GM23338 (cell line): ENCODE results near the gene STX1B. TPM values are rescaled to one million over a fixed set of nuclear protein-coding genes. Genes with fewer than 3 reads are reported as not detected.

Experiments used
- ATAC-seq: fragments of 200-7000 bp; cut with Tn5 transposase; 3 replicates; pipeline ENCODE4 v1.9.1; 2020
- DNase-seq: peaks from one replicate; pipeline ENCODE4 v3.0.0-alpha.2; 2015; ENCODE audit warnings: low spot score
- H2AFZ ChIP-seq: fragments of 200-600 bp; sonication (generic); 2 replicates; pipeline ENCODE4 v1.8.0; 2016; ENCODE audit warnings: antibody characterized with exemption, mild to moderate bottlenecking, moderate library complexity
- H3F3A ChIP-seq: fragments of 200-600 bp; sonication (generic); replicated peaks from 2 replicates; pipeline ENCODE4 v1.8.0; 2017; ENCODE audit warnings: antibody characterized with exemption, mixed run types, low read depth
- H3K27ac ChIP-seq: fragments of 200-600 bp; sonication (generic); 2 replicates; pipeline ENCODE4 v1.6.1; 2016; ENCODE audit warnings: low read depth
- H3K27me3 ChIP-seq: fragments of 200-600 bp; sonication (generic); 2 replicates; pipeline ENCODE4 v1.8.0; 2016; ENCODE audit warnings: mild to moderate bottlenecking, mixed run types, moderate library complexity; ENCODE audit not compliant: insufficient read depth
- H3K36me3 ChIP-seq: fragments of 200-600 bp; sonication (generic); 2 replicates; pipeline ENCODE4 v1.8.0; 2016; ENCODE audit warnings: mild to moderate bottlenecking; ENCODE audit not compliant: insufficient read depth
- H3K4me1 ChIP-seq: fragments of 200-600 bp; sonication (generic); 2 replicates; pipeline ENCODE4 v1.8.0; 2016; ENCODE audit warnings: mild to moderate bottlenecking, moderate library complexity; ENCODE audit not compliant: insufficient read depth
- H3K4me2 ChIP-seq: fragments of 200-600 bp; sonication (generic); 2 replicates; pipeline ENCODE4 v1.7.1; 2017; ENCODE audit warnings: mixed run types
- H3K4me3 ChIP-seq: fragments of 200-600 bp; sonication (generic); 2 replicates; pipeline ENCODE4 v1.6.1; 2016; ENCODE audit warnings: mixed run types
- H3K79me2 ChIP-seq: fragments of 200-600 bp; sonication (generic); replicated peaks from 2 replicates; pipeline ENCODE4 v1.8.0; 2017; ENCODE audit warnings: mild to moderate bottlenecking; ENCODE audit not compliant: insufficient read depth
- H3K9me2 ChIP-seq: fragments of 200-600 bp; sonication (generic); 2 replicates; pipeline ENCODE4 v1.8.0; 2017; ENCODE audit not compliant: insufficient read depth
- H4K20me1 ChIP-seq: fragments of 200-600 bp; sonication (generic); replicated peaks from 2 replicates; pipeline ENCODE4 v1.8.0; 2017; ENCODE audit warnings: mild to moderate bottlenecking; ENCODE audit not compliant: insufficient read depth
- H3K27ac Mint-ChIP-seq: 2 replicates; pipeline ENCODE4 v1.8.0; 2020; ENCODE audit warnings: inconsistent platforms, mild to moderate bottlenecking, moderate library complexity, mixed read lengths
- H3K27me3 Mint-ChIP-seq: 3 replicates; pipeline ENCODE4 v1.8.0; 2022; ENCODE audit warnings: low read depth, mild to moderate bottlenecking, moderate library complexity, mixed read lengths, inconsistent platforms; ENCODE audit not compliant: insufficient read depth, poor library complexity
- H3K36me3 Mint-ChIP-seq: 3 replicates; pipeline ENCODE4 v1.8.0; 2021; ENCODE audit warnings: low read depth, mild to moderate bottlenecking, inconsistent platforms, moderate library complexity, mixed read lengths
- H3K4me1 Mint-ChIP-seq: 3 replicates; pipeline ENCODE4 v1.8.0; 2020; ENCODE audit warnings: mild to moderate bottlenecking, inconsistent platforms, mixed read lengths
- H3K4me3 Mint-ChIP-seq: 3 replicates; pipeline ENCODE4 v1.8.0; 2021; ENCODE audit warnings: moderate library complexity, mild to moderate bottlenecking, inconsistent platforms, mixed read lengths
- H3K9me3 Mint-ChIP-seq: 3 replicates; pipeline ENCODE4 v1.8.0; 2020; ENCODE audit warnings: moderate library complexity, mild to moderate bottlenecking, inconsistent platforms, mixed read lengths
- ETS1 ChIP-seq: IDR thresholded peaks from 2 replicates; pipeline ENCODE4 v1.6.1; 2016; ENCODE audit warnings: antibody characterized with exemption
- NANOG ChIP-seq: IDR thresholded peaks from 2 replicates; pipeline ENCODE4 v1.6.1; 2016; ENCODE audit warnings: antibody characterized with exemption, borderline replicate concordance
- REST ChIP-seq: IDR thresholded peaks from one replicate; pipeline ENCODE4 v1.6.1; 2018; ENCODE audit warnings: antibody characterized with exemption; ENCODE audit not compliant: unreplicated experiment
- STAT1 ChIP-seq: IDR thresholded peaks from one replicate; pipeline ENCODE4 v1.6.1; 2016; ENCODE audit warnings: antibody characterized with exemption; ENCODE audit not compliant: unreplicated experiment
- ZNF462 ChIP-seq: fragments of 250-450 bp; sonication (Bioruptor Pico); IDR thresholded peaks from 2 replicates; pipeline ENCODE4 v1.5.0; 2020; ENCODE audit warnings: mild to moderate bottlenecking, moderate library complexity
- polyA plus RNA-seq: library from polyadenylated mRNA; unstranded; fragments of >200 nt; fragmentation: Nextera tagmentation; extraction: Ambion mirVana; gene quantifications from 2 replicates; pipeline ENCODE4 v1.2.1, GENCODE V29; 2016
- total RNA-seq: library from RNA; depleted of rRNA; stranded (reverse); fragments of >200 nt; shearing (Covaris generic); gene quantifications from 2 replicates; pipeline ENCODE4 v1.2.3, GENCODE V29; 2014

STX1B gene
- total and polyA plus RNA-seq, 2 experiments from 2014 or later, result 1.7 to 9.5 TPM

GRCh38 chr16:30971298-30971697, 39.1 kb downstream of the STX1B start (continued):
- no peak for TF ChIP-seq REST
- TF ChIP-seq NANOG, result no peak

- Mint-ChIP-seq H3K27me3 (peaks cover 12% of the 10 kb centered on the region), H3K4me1 (no peaks in the 10 kb centered on the region; the same call in 2 of the 3 replicates), H3K4me3 (no peak overlapping the region), H3K9me3 (no peaks in the 10 kb centered on the region), H3K36me3 (peaks cover 88% of the 10 kb centered on the region), H3K27ac (no peak overlapping the region)
- ATAC-seq, result no peak
- no peaks in the 10 kb centered on the region for H3K4me1 ChIP-seq
- no peak for DNase-seq
- H2AFZ ChIP-seq, result no peak overlapping the region
- H3K79me2 ChIP-seq, result no peaks in the 10 kb centered on the region
- no peaks in the 10 kb centered on the region; the same call in none of the 2 replicates for H4K20me1 ChIP-seq
- H3K27me3 ChIP-seq, result no peaks in the 10 kb centered on the region
- peaks cover 46% of the 10 kb centered on the region for H3K36me3 ChIP-seq
- H3K4me3 ChIP-seq, result no peak overlapping the region
- no peaks in the 10 kb centered on the region for H3K9me2 ChIP-seq
- H3K27ac ChIP-seq, result no peak overlapping the region
- H3K4me2 ChIP-seq, result no peak overlapping the region
- no peaks in the 10 kb centered on the region for H3F3A ChIP-seq
- TF ChIP-seq STAT1 (no peak), ZNF462 (CRISPR knock-in tag) (no peak), ETS1 (no peak)
These were observed 41.1 kb downstream of the STX1B start for GRCh38 chr16:30969246-30969842.
